ENCODE results near the gene CD101.

DNA sequence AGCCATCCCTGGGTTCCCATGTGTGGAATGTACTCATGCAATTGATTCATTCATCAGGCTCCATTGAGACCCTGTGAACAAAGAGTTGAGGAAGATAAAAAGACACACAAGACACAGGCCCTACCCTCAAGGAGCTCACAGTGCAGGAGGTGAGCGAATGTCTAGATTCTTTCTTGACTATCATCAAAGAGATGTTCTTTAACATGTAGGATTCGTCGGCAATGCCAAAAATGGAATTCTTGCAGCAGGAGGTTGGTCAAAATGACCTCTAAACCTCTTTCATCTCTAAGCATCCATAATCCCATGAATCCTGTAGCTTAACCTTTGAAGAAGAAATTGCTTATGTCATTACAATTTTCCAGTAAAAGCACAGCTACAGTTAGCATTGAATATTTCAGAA lies 30.7 kb downstream of the CD101 start:
- TF ChIP-seq, protein P1, sequence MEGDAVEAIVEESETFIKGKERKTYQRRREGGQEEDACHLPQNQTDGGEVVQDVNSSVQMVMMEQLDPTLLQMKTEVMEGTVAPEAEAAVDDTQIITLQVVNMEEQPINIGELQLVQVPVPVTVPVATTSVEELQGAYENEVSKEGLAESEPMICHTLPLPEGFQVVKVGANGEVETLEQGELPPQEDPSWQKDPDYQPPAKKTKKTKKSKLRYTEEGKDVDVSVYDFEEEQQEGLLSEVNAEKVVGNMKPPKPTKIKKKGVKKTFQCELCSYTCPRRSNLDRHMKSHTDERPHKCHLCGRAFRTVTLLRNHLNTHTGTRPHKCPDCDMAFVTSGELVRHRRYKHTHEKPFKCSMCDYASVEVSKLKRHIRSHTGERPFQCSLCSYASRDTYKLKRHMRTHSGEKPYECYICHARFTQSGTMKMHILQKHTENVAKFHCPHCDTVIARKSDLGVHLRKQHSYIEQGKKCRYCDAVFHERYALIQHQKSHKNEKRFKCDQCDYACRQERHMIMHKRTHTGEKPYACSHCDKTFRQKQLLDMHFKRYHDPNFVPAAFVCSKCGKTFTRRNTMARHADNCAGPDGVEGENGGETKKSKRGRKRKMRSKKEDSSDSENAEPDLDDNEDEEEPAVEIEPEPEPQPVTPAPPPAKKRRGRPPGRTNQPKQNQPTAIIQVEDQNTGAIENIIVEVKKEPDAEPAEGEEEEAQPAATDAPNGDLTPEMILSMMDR (IDR thresholded peaks at IDR 0.05 in 8 of 11, conservative IDR thresholded peaks at IDR 0.05 in 3 of 11) = no peak
- no peak for TF ChIP-seq POLR2AphosphoS5 (IDR thresholded peaks at IDR 0.05)

All from spleen (tissue), 7 donors.